ENCODE results near the gene PKP2. TPM values are rescaled to one million over a fixed set of nuclear protein-coding genes. Genes with fewer than 3 reads are reported as not detected.

PKP2 gene
- total and polyA plus RNA-seq, 7 donors = 0.71 to 45.2 (median 4.2) TPM

DNA sequence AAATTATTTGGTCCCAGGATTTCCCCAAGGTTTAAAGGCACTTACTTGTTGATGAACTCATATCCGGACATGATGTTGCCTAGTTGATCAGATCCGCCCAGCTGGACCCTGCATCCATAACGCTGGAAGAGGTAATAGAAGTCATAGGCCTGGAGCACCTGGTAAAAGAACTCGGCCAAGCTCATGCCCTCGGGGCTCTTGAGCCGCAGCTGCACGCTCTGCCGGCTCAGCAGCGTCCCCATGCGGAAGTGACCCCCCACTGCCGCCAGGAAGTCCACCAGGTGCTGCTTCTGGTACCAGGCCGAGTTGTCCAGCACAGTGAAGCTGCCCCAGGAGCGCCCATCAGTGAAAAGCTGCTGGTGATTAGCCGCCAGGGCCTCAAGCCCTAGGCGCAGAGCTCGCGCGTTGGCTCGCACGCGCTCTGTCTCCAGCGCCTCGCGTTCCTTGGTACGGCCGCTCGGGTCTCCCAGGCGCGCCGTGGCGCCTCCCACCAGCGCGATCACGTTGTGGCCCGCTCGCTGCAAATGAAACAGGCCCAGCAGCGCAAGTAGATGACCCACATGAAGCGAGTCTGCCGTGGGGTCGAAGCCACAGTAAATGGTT is 141.4 kb downstream of the PKP2 start:
- DNase-seq = peak; percentile 78
- no peak for TF ChIP-seq EP300 (IDR thresholded peaks at IDR 0.05)
- TF ChIP-seq CTCF (IDR thresholded peaks at IDR 0.05) = peak in 3 of 4 experiments; percentile 42 to 50 (median 48)
- H3K4me3 ChIP-seq = peak overlapping the region; percentile 63 to 90 (median 74)
- H3K27ac ChIP-seq = peak overlapping the region; percentile 84 to 94 (median 90)
- 0% methylated on average over 40 of the region's 40 CpGs for WGBS, 2 donors
- no peaks in the 10 kb centered on the region for H3K27me3 ChIP-seq
- H3K4me1 ChIP-seq = peaks cover 0 to 19% (median 16%) of the 10 kb centered on the region in 4 donors
- peaks cover 2 to 39% (median 22%) of the 10 kb centered on the region in 4 donors for H3K36me3 ChIP-seq
- intact Hi-C loops (cut with DNase I) = loop anchor here (5.0 kb wide), 1 partner anchor 162 kb away; no protein-coding TSS in a partner anchor
- no peaks in the 10 kb centered on the region for H3K9me3 ChIP-seq

- TF ChIP-seq CTCF (IDR thresholded peaks at IDR 0.05) = no peak
- 17 to 42% methylated on average over 2 of the region's 2 CpGs for WGBS, 2 donors
- Histone ChIP-seq H3K4me1 (peaks cover 0 to 19% (median 16%) of the 10 kb centered on the region in 4 donors), H3K9me3 (no peaks in the 10 kb centered on the region), H3K36me3 (peaks cover 12 to 49% (median 31%) of the 10 kb centered on the region in 4 donors), H3K4me3 (peak overlapping the region in 1 of 4 donors; percentile 69), H3K27me3 (no peaks in the 10 kb centered on the region), H3K27ac (peak overlapping the region in 2 of 4 donors; percentile 84 to 92)
- intact Hi-C loops (cut with DNase I) = no loop called here
- DNase-seq = no peak
Measured at GRCh38 chr12:32754111-32754510, 142.5 kb downstream of the PKP2 start.

DNA sequence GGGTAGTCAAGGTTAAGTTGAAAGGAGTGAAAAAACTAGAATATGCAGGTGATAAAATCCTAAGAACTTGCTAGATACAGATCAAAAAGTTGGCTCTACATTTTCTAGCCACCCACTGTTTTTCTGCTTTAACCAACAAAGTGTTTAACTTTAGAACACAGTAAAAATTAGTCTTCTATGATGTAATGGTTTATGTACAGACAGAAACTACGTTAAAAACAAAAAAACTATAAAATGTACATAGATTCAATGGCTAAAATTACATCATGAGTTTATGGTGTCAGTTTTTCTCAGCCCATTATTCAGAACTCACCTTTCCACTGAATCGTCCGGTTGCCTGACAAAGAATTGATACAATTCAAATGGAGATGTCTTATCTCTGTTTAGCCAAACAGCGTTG is 143.0 kb downstream of the PKP2 start:
- intact Hi-C loops (cut with DNase I) = no loop called here
- H3K27ac ChIP-seq = no peak overlapping the region
- 23 to 63% methylated on average over 4 of the region's 4 CpGs for WGBS, 2 donors

GRCh38 chr12:32743264-32743663 is 153.3 kb downstream of the PKP2 start:
- no peak overlapping the region for H3K4me3 ChIP-seq
- no peak overlapping the region for H3K27ac ChIP-seq
- intact Hi-C loops (cut with DNase I) = no loop called here
- peaks cover 0 to 97% (median 21%) of the 10 kb centered on the region in 4 donors for H3K36me3 ChIP-seq
- DNase-seq = no peak
- H3K9me3 ChIP-seq = no peaks in the 10 kb centered on the region
- WGBS, 2 donors = 89 to 97% methylated on average over 2 of the region's 2 CpGs
- H3K4me1 ChIP-seq = no peaks in the 10 kb centered on the region
- no peak for TF ChIP-seq POLR2A (IDR thresholded peaks at IDR 0.05)
- no peak for TF ChIP-seq CTCF (IDR thresholded peaks at IDR 0.05)
- no peaks in the 10 kb centered on the region for H3K27me3 ChIP-seq

More for the DNA sequence above, 143.0 kb downstream of the PKP2 start:
- Histone ChIP-seq H3K9me3 (no peaks in the 10 kb centered on the region), H3K36me3 (peaks cover 15 to 54% (median 33%) of the 10 kb centered on the region in 4 donors), H3K4me1 (peaks cover 0 to 19% (median 16%) of the 10 kb centered on the region in 4 donors), H3K4me3 (no peak overlapping the region), H3K27me3 (no peaks in the 10 kb centered on the region)
- TF ChIP-seq POLR2A (IDR thresholded peaks at IDR 0.05) (no peak), EP300 (IDR thresholded peaks at IDR 0.05) (no peak), POLR2AphosphoS5 (IDR thresholded peaks at IDR 0.05) (no peak), CTCF (IDR thresholded peaks at IDR 0.05) (no peak)
- DNase-seq = no peak

DNA sequence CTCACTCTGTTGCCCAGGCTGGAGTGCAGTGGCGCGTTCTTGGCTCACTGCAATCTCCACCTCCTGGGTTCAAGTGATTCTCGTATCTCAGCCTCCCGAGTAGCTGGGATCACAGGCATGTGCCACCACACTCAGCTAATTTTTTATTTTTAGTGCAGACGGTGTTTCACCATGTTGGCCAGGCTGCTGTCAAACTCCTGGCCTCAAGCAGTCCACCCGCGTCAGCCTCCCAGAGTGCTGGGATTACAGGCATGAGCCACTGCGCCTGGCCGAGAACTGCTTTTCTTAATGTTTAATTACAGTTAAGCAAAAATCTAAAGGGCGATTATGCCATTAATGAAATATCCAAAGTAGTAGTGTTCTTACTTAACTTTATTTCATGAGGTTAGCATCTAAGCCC is 154.4 kb downstream of the PKP2 start:
- Histone ChIP-seq H3K27ac (no peak overlapping the region), H3K4me3 (no peak overlapping the region), H3K36me3 (peaks cover 0 to 97% (median 21%) of the 10 kb centered on the region in 4 donors), H3K4me1 (no peaks in the 10 kb centered on the region), H3K27me3 (no peaks in the 10 kb centered on the region), H3K9me3 (no peaks in the 10 kb centered on the region)
- 96 to 98% methylated on average over 10 of the region's 10 CpGs for WGBS, 2 donors
- DNase-seq = no peak
- intact Hi-C loops (cut with DNase I) = no loop called here
- TF ChIP-seq POLR2AphosphoS5 (IDR thresholded peaks at IDR 0.05) (no peak), CTCF (IDR thresholded peaks at IDR 0.05) (no peak), EP300 (IDR thresholded peaks at IDR 0.05) (no peak), POLR2A (IDR thresholded peaks at IDR 0.05) (no peak)
